ES-I3 (cell line): Measurements from ENCODE around the gene PCDHGA6.
"Not testable (repeated sequence)": the region's sequence is repeated elsewhere in the genome, so short reads cannot be mapped to it uniquely, and the experiment has no call there.

Experiments
- H3K36me3 ChIP-seq: 2 replicates; pipeline ENCODE4 v1.6.1; 2013; ENCODE audit warnings: mild to moderate bottlenecking, low read length, control low read depth, moderate library complexity; ENCODE audit not compliant: insufficient read depth
- H3K4me1 ChIP-seq: 2 replicates; pipeline ENCODE4 v1.6.1; 2013; ENCODE audit warnings: mild to moderate bottlenecking, control low read depth, low read length; ENCODE audit not compliant: insufficient read depth
- H3K9ac ChIP-seq: 2 replicates; pipeline ENCODE4 v1.6.1; 2013; ENCODE audit warnings: low read depth, mild to moderate bottlenecking, low read length, moderate library complexity
- H3K9me3 ChIP-seq: 2 replicates; pipeline ENCODE4 v1.6.1; 2013; ENCODE audit warnings: mild to moderate bottlenecking, low read length, moderate library complexity; ENCODE audit not compliant: control insufficient read depth, insufficient read depth

Gene PCDHGA6

DNA sequence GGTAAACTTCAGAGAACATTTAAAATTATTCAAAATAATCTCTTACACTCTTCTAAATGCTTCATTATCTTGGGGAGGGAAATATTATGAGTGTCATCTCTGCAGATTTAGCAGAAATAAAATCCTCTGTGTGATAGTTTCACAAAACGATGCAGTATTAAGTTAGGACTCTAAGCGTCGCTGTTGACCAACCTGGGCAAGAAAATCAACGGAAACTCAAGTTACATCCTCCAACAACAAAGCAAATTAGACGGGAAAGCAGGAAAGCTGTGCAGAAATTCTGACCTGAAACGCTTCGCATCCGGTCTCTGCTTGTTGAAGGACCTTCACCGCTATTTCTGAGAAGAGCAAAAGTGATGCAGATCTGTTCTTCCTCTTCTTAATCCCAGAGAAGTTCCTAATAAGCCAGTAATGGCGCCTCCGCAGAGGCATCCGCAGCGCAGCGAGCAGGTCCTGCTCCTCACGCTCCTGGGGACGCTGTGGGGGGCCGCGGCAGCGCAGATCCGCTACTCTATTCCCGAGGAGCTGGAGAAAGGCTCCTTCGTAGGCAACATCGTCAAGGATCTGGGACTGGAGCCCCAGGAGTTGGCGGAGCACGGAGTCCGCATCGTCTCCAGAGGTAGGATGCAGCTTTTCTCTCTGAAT, at the start of gene PCDHGA6:
TSS of gene PCDHGA6 (plus strand) at position 219 of the 645 bp plus-strand sequence. CDS start at position 412, 193 bp downstream.
- no peaks in the 10 kb centered on the region for H3K4me1 ChIP-seq
- H3K36me3 ChIP-seq: no peaks in the 10 kb centered on the region

DNA sequence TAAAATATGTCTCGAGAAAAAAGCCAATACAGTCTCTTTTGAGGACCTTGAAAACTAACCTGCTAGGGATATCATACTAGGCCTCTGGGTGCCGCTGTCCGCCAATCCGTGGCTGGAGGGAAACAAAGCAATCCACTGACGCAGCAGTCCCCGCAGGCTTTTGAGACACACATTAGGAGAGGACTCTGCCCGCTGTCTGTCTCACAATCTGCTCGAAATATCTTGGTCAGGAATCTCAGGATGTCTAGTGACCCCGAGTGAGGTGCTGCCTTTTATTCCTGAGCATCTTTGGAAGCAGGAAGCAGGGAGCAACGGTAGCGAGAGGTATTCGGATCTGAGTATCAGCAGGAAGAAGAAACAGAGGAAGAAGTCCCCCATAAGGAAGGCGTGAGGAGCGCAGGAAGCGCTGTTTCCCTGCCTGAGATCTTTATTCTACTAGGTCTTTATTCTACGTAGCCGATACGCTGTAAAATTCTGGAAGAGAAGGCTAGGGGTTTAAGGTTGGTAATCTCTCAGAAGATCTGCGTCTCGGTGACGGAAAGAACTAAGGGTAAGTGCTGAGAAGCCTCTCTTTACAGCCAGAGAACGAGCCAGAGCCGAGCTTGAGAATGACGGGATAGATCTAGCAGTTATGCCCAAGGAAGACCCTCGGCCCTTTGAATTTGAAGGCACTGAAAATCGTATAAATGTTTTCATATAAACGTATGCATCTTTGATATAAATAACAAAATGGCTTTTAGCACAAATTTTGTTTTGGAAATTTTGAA, 47.4 kb upstream of the PCDHGA6 start:
- H3K9me3 ChIP-seq: no peaks in the 10 kb centered on the region; the same call in 1 of the 2 replicates
- peak overlapping the region; percentile 78 for H3K9ac ChIP-seq
- H3K36me3 ChIP-seq: no peaks in the 10 kb centered on the region
- no peaks in the 10 kb centered on the region for H3K4me1 ChIP-seq

More for the DNA sequence above, at the start of gene PCDHGA6:
- peaks cover 7% of the 10 kb centered on the region for H3K9me3 ChIP-seq
- no peak within 1 kb of the TSS for H3K9ac ChIP-seq

DNA sequence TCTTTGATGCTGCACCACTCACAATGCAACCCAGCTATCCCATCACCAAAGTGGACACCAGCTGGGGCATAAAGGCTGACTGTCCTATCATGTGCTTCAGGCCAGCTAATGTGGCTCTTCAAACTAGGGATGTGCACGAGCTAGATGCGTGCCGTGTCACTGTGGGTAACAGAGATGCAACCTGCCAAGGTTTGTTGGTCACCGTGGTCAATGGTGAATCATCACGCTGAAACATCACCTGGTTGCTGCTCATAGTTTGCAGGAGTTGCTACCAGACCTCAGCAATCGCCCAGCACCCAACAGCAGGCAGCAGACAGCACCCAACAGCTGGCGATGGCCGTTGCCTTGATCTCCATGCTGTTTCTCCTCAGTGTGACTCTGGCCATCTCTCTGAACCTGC, 45.5 kb upstream of the PCDHGA6 start:
- Histone ChIP-seq H3K4me1 (no peaks in the 10 kb centered on the region), H3K9ac (no peak overlapping the region), H3K36me3 (no peaks in the 10 kb centered on the region), H3K9me3 (no peaks in the 10 kb centered on the region; the same call in none of the 2 replicates)

DNA sequence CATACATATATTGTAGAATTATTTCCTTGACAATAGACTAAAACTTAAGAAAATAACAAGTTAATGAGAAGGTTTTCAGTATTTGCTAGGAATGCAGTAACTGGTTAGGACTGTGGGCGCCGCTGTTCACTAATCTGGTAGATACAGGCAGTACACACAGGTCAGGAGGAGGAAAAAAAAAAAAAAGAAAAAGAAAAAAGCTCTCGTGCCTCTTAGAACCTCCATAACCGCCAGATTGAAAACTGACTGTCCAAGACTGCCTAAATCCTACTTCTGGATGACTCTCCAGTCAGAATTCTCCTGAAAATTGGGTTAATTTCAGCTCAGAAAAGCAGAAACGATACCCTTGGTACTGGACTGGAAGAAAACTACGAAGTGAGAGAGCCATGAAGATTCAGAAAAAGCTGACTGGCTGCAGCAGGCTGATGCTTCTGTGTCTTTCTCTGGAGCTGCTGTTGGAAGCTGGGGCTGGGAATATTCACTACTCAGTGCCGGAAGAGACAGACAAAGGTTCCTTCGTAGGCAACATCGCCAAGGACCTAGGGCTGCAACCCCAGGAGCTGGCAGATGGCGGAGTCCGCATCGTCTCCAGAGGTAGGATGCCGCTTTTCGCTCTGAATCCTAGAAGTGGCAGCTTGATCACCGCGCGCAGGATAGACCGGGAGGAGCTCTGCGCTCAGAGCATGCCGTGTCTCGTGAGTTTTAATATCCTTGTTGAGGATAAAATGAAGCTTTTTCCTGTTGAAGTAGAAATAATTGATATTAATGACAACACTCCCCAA, 43.2 kb upstream of the PCDHGA6 start, which contains the start of gene PCDHGA1:
TSS of gene PCDHGA1 (plus strand) at position 216 of the 782 bp plus-strand sequence.
- no peaks in the 10 kb centered on the region; the same call in 1 of the 2 replicates for H3K36me3 ChIP-seq
- H3K9me3 ChIP-seq: no peaks in the 10 kb centered on the region; the same call in none of the 2 replicates
- no peaks in the 10 kb centered on the region for H3K4me1 ChIP-seq
- H3K9ac ChIP-seq: no peak within 1 kb of the TSS; the same call in 1 of the 2 replicates

DNA sequence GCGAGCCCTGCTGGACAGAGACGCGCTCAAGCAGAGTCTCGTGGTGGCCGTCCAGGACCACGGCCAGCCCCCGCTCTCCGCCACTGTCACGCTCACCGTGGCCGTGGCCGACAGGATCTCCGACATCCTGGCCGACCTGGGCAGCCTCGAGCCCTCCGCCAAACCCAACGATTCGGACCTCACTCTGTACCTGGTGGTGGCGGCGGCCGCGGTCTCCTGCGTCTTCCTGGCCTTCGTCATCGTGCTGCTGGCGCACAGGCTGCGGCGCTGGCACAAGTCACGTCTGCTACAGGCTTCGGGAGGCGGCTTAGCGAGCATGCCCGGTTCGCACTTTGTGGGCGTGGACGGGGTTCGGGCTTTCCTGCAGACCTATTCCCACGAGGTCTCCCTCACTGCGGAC, 41.1 kb upstream of the PCDHGA6 start:
- H3K36me3 ChIP-seq, H3K9ac ChIP-seq, H3K9me3 ChIP-seq, H3K4me1 ChIP-seq: not testable (repeated sequence)

DNA sequence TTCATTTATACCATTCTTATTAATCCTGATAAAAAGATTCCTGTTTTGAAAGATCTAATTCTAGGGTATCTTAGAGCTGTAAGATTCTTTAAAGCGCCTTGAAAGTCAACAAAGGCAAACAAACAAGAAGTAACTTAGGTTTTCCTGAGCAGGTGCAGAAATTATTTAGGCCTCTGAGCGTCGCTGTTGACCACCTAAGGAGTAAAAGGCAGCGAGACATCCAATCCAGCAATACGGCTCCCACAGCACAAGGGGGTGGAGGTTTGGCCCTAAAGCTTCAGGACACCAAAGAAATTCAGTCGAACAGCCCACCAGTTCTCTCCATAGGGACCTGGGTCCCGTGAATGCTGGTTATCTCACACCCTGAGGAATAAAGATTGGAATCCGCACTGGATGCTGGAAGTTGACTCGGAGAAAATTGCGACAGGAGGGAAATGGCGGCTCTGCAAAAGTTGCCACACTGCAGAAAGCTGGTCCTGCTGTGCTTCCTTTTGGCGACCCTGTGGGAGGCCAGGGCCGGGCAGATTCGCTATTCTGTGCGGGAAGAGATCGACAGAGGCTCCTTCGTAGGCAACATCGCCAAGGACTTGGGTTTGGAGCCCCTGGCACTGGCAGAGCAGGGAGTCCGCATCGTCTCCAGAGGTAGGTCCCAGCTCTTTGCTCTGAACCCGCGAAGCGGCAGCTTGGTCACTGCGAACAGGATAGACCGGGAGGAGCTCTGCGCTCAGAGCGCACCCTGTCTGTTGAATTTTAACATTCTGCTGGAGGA, 35.0 kb upstream of the PCDHGA6 start, which contains the start of gene PCDHGA2:
TSS of gene PCDHGA2 (plus strand) at position 223 of the 769 bp plus-strand sequence.
- H3K36me3 ChIP-seq: no peaks in the 10 kb centered on the region; the same call in 1 of the 2 replicates
- H3K9me3 ChIP-seq: peaks cover 4% of the 10 kb centered on the region; the same call in 1 of the 2 replicates
- H3K4me1 ChIP-seq: no peaks in the 10 kb centered on the region
- no peak within 1 kb of the TSS for H3K9ac ChIP-seq

DNA sequence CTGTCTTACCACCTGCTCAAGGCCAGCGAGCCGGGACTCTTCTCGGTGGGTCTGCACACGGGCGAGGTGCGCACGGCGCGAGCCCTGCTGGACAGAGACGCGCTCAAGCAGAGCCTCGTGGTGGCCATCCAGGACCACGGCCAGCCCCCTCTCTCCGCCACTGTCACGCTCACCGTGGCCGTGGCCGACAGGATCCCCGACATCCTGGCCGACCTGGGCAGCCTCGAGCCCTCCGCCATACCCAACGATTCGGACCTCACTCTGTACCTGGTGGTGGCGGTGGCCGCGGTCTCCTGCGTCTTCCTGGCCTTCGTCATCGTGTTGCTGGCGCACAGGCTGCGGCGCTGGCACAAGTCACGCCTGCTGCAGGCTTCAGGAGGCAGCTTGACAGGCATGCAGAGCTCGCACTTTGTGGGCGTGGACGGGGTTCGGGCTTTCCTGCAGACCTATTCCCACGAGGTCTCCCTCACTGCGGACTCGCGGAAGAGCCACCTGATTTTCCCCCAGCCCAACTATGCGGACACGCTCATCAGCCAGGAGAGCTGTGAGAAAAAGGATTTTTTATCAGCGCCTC, 32.8 kb upstream of the PCDHGA6 start:
- not testable (repeated sequence) for H3K9me3 ChIP-seq, H3K36me3 ChIP-seq, H3K4me1 ChIP-seq, H3K9ac ChIP-seq

DNA sequence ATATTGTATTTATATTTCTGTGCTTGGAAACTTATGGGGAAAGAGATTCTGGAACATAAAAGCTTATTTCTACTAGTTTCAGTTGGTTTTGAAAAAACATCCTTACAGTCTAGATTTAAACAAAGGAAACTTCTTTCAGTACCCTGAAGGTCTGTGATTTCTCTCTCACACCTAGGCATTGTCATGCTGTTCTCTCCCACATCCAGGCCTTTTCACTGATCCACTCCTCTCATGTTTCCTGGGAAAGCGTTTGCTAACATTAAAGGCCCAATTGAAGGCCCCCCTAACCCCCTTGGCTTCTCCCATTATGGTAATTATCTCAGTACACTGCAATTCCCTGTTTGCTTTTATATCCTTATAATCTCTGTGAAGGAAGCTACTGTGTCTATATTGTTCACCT, 30.9 kb upstream of the PCDHGA6 start:
- no peaks in the 10 kb centered on the region for H3K4me1 ChIP-seq
- peaks cover 6% of the 10 kb centered on the region; the same call in 1 of the 2 replicates for H3K9me3 ChIP-seq
- no peaks in the 10 kb centered on the region for H3K36me3 ChIP-seq
- H3K9ac ChIP-seq: no peak overlapping the region

DNA sequence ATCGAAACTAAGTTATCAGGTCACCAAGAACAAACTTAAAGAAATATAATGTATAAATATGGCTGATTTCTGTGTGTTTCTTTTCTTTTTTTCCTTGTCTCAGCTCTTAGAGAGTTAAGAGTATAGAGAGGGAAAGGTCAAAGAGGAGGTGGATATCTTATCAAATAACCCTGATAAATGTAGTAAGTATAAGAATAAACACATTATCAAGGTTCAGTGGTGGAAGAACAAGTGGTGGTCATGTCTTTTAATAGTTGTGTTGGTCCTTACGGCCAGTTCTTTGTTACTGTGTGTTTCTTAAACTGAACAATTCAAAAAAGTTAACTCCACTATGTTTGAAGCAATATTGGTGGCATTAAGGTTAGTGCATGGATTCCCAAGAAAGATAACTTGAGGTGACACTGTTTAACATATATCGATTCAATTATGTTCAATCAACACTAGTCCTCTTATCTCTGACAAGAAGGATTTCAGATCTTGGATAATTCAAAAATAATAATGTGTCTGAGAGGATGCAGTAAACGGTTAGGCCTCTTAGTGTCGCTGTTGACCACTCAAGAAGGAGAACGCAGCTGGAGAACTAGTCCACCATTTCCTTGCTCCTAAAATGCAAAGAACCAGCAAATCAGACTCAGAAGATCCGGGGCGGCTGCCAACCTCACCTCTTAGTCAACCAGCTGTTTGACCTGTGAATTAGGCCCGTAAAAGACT, 30.3 kb upstream of the PCDHGA6 start, which contains the start of gene PCDHGA3:
TSS of gene PCDHGA3 (plus strand) at position 588 of the 711 bp plus-strand sequence. CDS start 205 bp downstream, outside the sequence.
- Histone ChIP-seq H3K4me1 (no peaks in the 10 kb centered on the region), H3K9me3 (peaks cover 6% of the 10 kb centered on the region; the same call in 1 of the 2 replicates), H3K9ac (no peak within 1 kb of the TSS), H3K36me3 (no peaks in the 10 kb centered on the region)

DNA sequence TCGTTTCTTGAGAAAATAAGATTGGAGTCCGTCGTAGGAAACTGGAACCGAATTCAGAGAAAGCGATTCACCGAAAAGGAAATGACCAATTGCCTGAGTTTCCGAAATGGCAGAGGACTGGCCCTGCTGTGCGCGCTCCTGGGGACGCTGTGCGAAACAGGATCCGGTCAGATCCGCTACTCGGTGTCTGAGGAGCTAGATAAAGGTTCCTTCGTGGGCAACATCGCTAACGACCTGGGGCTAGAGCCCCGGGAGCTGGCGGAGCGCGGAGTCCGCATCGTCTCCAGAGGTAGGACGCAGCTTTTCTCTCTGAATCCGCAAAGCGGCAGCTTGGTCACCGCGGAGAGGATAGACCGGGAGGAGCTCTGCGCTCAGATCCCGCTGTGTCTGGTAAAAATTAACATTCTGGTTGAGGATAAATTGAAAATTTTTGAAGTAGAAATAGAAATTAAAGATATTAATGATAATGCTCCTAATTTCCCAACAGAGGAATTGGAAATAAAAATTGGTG, 29.7 kb upstream of the PCDHGA6 start:
- Histone ChIP-seq H3K36me3 (no peaks in the 10 kb centered on the region), H3K9me3 (peaks cover 6% of the 10 kb centered on the region; the same call in 1 of the 2 replicates), H3K4me1 (no peaks in the 10 kb centered on the region), H3K9ac (no peak overlapping the region)

DNA sequence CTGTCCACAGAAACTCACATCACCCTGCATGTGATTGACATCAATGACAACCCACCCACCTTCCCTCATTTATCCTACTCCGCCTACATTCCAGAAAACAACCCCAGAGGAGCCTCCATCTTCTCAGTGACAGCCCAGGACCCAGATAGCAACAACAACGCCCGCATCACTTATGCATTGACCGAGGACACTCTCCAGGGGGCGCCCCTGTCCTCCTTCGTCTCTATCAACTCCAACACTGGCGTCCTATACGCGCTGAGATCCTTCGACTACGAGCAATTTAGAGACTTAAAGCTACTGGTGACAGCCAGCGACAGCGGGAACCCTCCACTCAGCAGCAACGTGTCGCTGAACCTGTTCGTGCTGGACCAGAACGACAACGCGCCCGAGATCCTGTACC, 28.4 kb upstream of the PCDHGA6 start:
- no peaks in the 10 kb centered on the region for H3K36me3 ChIP-seq
- H3K9me3 ChIP-seq: peaks cover 2% of the 10 kb centered on the region; the same call in 1 of the 2 replicates
- H3K9ac ChIP-seq: no peak overlapping the region
- no peaks in the 10 kb centered on the region for H3K4me1 ChIP-seq

DNA sequence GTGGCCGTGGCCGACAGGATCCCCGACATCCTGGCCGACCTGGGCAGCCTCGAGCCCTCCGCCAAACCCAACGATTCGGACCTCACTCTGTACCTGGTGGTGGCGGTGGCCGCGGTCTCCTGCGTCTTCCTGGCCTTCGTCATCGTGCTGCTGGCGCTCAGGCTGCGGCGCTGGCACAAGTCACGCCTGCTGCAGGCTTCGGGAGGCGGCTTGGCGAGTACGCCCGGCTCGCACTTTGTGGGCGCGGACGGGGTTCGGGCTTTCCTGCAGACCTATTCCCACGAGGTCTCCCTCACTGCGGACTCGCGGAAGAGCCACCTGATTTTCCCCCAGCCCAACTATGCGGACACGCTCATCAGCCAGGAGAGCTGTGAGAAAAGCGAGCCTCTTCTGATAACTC, 27.7 kb upstream of the PCDHGA6 start:
- not testable (repeated sequence) for H3K4me1 ChIP-seq, H3K36me3 ChIP-seq, H3K9ac ChIP-seq, H3K9me3 ChIP-seq
